Non-pigmented ciliary epithelial cell (primary cell): ENCODE results near the gene NOP53.
"Not testable (repeated sequence)": the region's sequence is repeated elsewhere in the genome, so short reads cannot be mapped to it uniquely, and the experiment has no call there.

Experiments used
- DNase-seq: peaks from one replicate; pipeline ENCODE4 v3.0.0-alpha.2; 2010; ENCODE audit warnings: low read depth

NOP53 gene

GRCh38 chr19:47718415-47719046, 26.8 kb upstream of the NOP53 start:
- DNase-seq: not testable (repeated sequence)

DNA sequence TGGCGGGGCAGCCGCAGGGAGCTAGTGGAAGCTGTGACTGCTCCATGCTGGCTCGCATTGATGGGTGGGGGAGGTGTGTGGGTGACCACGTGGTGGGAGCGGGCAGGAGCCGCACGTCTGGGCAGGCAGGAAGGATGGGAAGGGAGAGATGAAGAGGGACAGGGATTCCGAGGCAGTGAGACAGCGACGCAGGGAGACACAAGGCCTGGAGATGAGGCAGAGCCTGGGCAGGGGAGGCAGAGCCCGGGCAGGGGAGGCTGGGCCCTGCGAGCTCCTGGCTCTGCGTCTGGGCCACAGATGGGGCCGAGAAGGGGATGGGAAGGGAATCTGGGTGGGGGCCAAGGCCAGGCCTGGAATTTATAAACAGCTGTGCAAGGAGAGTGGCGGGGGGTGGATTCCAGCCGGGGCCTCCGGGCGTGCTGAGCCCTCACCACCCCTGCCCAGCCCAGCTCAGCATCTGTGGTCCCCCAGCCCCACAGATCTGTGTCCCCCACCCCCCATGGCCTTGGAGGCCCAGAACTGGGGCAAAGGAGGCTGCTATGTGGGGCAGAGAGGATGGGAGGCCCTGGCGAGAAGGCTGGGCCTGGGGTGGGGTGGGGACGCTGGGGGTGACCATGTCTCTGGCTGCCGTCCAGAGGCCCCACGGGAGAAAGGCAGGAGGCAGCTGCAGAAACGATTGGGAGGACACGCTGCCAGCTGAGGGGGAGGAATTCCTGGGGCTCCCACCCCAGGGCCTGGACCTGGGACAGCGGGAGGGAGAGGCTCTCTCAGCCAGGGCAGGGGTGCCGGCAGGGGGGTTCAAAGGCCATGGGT, 26.1 kb upstream of the NOP53 start:
- peak; percentile 76 for DNase-seq

GRCh38 chr19:47720669-47721422, 24.5 kb upstream of the NOP53 start:
- no peak for DNase-seq

DNA sequence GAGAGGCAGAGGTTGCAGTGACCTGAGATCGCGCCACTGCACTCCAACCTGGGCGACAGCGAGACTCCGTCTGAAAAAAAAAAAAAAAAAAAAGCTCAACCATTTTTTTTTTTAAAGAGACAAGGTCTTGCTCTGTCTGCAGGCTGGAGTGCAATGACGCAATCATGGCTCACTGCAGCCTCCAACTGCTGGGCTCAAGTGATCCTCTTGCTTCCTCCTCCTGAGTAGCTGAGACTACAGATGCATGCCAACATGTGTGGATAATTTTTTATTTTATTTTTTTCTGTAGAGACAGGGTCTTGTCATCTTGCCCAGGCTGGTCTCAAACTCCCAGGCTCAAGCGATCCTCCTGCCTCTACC, 21.8 kb upstream of the NOP53 start:
- DNase-seq: peak; percentile 60

DNA sequence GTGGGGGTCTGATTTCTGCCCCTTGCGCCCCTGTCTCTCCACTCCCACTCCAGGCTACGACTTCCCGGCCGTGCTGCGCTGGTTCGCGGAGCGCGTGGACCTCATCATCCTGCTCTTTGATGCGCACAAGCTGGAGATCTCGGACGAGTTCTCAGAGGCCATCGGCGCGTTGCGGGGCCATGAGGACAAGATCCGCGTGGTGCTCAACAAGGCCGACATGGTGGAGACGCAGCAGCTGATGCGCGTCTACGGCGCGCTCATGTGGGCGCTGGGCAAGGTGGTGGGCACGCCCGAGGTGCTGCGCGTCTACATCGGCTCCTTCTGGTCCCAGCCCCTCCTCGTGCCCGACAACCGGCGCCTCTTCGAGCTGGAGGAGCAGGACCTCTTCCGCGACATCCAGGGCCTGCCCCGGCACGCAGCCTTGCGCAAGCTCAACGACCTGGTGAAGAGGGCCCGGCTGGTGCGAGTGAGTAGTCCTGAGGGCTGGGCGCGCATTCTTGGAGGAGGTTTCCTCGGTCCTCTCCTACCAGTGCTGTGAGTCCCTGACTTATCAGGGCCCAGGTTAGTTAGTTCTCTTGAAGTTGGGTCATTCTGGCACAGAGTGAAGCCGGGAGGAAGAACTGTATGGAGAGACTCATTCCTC, 19.5 kb upstream of the NOP53 start:
- no peak for DNase-seq

- no peak for DNase-seq
Measured at GRCh38 chr19:47726467-47726866, 18.9 kb upstream of the NOP53 start.

GRCh38 chr19:47728295-47728694, 17.1 kb upstream of the NOP53 start:
- not testable (repeated sequence) for DNase-seq

DNA sequence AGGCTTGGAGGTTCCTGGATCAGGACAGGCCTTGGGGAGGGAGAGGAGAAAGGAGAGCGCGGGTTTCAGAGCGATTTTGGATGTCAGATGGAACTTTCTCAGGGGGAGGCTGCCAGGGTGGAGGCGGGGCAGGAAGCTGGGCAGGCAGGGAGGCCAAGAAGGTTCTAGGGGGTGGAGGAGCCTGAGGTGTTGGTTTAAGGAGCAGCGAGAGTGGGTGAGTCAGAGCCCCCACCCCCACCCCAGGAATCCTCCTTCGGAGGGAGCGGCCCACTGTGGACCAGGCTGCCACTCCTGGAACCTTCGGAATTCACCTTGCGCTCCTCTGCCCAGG, 15.9 kb upstream of the NOP53 start:
- DNase-seq: peak; percentile 49

DNA sequence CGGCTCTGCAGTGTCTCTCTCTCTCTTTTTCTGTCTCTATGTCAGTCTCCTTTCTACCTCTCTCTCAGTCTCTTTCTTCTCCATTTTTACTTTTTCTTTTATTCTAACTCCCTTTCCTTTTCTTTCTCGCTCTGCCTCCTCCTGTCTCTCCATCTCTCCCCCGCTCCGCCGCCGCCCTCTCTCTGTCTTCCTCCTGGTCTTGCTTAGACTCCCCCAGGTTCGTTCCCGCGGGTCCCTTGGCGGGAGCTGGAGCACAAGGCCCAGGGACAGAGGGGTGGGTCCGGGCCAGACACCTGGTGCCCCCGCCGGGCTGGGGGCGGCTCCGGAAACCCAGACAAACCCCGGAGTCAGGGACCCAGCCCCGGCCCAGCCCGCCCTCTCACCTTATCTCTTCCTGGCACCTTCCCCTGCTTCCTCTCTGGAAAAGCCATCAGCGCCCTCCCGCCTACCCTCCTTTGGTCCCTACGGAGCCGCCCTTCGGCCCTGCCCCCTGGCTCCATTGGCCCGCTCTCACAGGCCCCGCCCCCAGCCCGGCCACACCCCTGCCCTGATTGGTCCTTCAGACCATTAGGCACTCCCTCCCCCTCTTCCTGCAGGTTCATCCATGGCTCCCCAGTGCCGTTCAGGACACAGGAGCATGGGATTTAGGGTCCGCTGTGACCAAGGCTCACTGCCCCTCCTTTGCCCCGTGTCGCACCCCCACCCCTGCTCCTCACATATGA, 15.4 kb upstream of the NOP53 start:
- DNase-seq: no peak

DNA sequence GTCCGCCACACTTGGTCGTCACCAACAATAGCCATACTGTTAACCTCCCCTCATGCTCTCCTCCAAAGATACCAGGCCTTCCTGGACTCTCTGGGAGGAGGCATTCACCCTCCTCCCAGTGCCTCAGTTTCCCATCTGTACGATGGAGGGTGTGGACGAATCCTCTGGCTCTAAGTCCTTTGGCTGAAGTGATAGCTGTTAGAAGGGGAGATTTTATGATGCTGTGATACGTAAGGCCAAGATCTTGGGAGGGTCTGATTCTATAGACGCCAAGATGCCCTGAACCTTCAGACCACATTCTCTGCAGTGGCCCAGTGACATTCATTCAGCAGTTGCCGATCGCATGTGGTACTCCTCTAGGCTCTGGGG, 14.8 kb upstream of the NOP53 start:
- no peak for DNase-seq

GRCh38 chr19:47730910-47731309, 14.4 kb upstream of the NOP53 start:
- DNase-seq: no peak

GRCh38 chr19:47735131-47735530, 10.2 kb upstream of the NOP53 start:
- no peak for DNase-seq

- DNase-seq: no peak
Measured at GRCh38 chr19:47740866-47741519, 4.4 kb upstream of the NOP53 start.

DNA sequence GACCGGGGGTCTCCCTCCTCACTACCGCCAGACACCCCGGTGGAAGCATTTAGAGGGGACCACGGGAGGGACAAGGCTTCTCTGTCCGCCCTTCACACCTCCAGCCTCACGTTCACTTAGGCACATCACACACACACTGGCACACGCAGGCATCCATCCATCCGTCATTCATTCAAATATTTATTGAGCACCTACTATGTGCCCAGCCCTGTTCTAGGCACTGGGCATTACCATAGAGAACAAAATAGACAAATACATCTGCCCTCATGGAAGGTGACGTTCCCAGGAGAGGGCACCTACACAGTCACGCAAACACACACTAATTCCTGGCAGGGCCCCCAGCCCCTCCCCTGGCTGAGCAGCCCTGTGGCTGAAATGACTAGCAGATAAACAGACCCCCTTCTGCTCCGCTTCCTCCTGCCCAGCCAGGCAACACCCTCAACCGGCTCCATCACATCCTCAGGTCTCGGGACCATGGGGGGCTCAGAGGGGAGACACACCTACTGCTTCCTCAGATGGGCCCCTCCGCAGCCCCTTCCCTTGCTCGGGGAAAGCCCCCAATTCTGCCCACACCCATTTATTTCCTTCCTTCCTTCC, 3.7 kb upstream of the NOP53 start:
- DNase-seq: no peak

DNA sequence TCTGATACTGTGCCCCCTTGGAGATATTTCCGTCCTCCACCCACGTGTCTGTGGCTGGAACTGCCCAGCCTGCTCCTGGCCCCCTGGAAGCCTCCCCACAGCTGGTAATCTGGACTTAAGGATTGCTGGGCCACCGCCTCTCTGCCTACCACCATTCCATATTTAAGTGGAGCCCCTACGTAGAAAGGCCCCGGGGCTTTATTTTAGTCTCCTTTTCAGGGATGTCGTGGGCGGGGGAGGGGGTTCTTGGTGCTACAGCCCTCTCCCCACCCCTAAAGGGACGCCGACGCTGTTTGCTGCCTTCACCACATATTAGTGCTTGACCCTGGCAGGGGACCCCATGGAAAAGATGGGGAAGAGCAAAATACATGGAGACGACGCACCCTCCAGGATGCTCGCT, 2.7 kb upstream of the NOP53 start:
- no peak for DNase-seq

DNA sequence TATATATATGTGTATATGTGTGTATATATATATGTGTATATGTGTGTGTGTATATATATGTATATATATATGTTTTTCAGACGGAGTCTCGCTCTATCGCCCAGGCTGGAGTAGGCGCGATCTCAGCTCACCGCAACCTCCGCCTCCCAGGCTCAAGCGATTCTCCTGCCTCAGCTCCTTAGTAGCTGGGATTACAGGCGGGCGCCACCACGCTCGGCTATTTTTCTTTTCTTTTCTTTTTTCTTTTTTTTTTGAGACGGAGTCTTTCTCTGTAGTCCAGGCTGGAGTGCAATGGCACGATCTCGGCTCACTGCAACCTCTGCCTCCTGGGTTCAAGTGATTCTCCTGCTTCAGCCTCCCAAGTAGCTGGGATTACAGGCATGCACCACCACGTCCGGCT, 783 bp downstream of the NOP53 start:
- DNase-seq: not testable (repeated sequence)

DNA sequence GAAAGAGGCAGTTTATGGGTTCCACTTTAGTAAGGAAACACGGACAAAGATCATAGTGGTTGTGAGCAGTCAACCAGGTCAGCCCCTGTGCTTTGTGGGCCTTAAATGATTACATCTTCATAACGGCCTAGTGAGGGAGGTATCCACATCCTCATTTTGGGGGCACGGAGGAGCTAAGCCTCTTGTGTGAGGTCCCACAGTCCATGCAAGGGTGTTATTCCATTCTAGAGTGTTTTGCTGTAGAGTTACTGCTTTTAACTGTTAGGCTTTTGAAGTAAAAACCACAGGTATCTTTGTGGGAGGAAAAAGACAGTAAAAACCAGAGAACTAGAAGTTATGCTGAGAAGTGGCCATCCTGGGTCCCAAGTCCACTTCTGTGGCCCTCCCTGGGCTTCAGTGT, 4.0 kb downstream of the NOP53 start:
- DNase-seq: no peak

GRCh38 chr19:47750752-47751151, 5.4 kb downstream of the NOP53 start:
- no peak for DNase-seq

GRCh38 chr19:47752440-47753211, 7.3 kb downstream of the NOP53 start:
- DNase-seq: no peak
